H1 (cell line): ENCODE data around the gene CCBE1. TPM values are rescaled to one million over a fixed set of nuclear protein-coding genes. Genes with fewer than 3 reads are reported as not detected.

Experiments used
- GTF2F1 ChIP-seq: IDR thresholded peaks from 2 replicates; pipeline ENCODE4 v1.6.1; 2012; ENCODE audit warnings: low read depth, low read length, improper control_type of control experiment, borderline replicate concordance
- polyA plus RNA-seq, 7 experiments: library from polyadenylated mRNA; depleted of rRNA in 3 of 7; stranded (reverse) in 5 of 7; unstranded in 2 of 7; fragments of >200 nt in 5 of 7; fragments of 200-250 nt in 2 of 7; gene quantifications; 1 replicate in 5 of 7; 2 replicates in 1 of 7; 4 replicates in 1 of 7; pipeline versions ENCODE4 v1.2.1 to v1.2.3, GENCODE V29; 2011 to 2013; ENCODE audit warnings: missing spikeins in 2 of 7, mixed read lengths in 2 of 7
- total RNA-seq: library from RNA; stranded (reverse); fragmentation: NEBNext Ultra II Directional; extraction: Animal tissue kit (Norgen Biotek cat#: 25700); gene quantifications from 2 replicates; pipeline ENCODE4 v1.2.1, GENCODE V29; 2021

Gene CCBE1
- total and polyA plus RNA-seq, 2 of the 8 experiments (the other 6 are each of a cell fraction or from before 2014, with no cell fraction given) = 2.1 to 2.6 TPM

DNA sequence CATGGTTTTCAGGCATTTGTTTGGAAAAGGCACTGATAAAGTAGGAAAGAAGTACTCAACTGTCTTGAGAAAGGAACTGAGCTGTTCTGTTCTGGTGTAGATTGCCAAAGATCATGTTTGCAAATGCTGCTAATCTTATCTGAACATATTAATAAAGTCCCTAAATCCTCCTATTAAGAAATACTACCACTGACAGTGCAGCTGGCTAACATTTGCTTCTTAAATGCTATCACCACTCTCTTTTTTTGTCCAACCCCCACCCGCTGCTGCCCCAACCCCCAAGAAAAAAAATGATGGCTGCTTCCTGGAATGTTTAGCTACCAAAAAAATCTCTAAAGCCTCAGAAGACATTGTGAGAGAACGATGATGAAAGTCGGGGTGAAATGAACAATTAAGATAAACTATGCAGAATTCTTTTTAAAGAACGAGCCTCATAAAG, 130.7 kb downstream of the CCBE1 start (continued):
- no peak for TF ChIP-seq GTF2F1
